ENCODE measurements around the gene OLFML2B. TPM values are rescaled to one million over a fixed set of nuclear protein-coding genes. Genes with fewer than 3 reads are reported as not detected.

Gene OLFML2B
- total and polyA plus RNA-seq, 2 experiments from 2014 or later, result 1.2 to 2.9 TPM

DNA sequence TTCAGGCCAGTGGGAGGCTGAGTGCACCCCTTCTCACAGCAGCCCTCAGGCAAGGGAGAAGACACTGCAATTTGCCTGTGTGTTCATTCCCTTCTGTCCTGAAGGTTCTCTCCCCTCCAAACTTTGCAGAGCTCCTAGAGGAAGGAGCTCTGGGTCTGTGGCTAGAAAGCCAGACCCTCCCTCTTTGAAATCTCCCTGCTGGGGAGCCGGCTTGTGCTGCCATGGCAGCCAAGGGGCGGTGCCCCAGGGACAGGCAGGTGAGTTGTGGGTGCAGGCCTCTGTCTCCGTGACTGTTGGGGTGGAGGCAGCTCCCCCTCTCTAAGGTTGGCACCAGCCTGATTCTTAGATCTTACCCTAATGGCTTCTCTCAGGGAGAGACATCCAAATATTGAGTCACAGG is 53.0 kb downstream of the OLFML2B start:
- Histone ChIP-seq H3K9me2 (replicated peaks; ENCODE audit: insufficient read depth) (no peaks in the 10 kb centered on the region), H3K4me2 (no peak overlapping the region), H3K79me2 (no peaks in the 10 kb centered on the region), H3K27me3 (no peaks in the 10 kb centered on the region), H2AFZ (no peak overlapping the region), H3K9me3 (ENCODE audit: low read depth) (no peaks in the 10 kb centered on the region), H3K4me3 (no peak overlapping the region), H3K36me3 (replicated peaks; ENCODE audit: insufficient read depth, low read depth) (no peaks in the 10 kb centered on the region), H3K4me1 (ENCODE audit: insufficient read depth) (no peaks in the 10 kb centered on the region), H4K20me1 (ENCODE audit: insufficient read depth, poor library complexity, severe bottlenecking) (no peaks in the 10 kb centered on the region), H3K27ac (no peak overlapping the region)
- DNase-seq (ENCODE audit: low spot score), result no peak
- TF ChIP-seq EZH2phosphoT487 (IDR thresholded peaks at IDR 0.05; ENCODE audit: low read depth, severe bottlenecking, unreplicated experiment) (no peak), EZH2 (IDR thresholded peaks at IDR 0.05; ENCODE audit: borderline replicate concordance) (no peak)
- TF ChIP-seq, protein P1, sequence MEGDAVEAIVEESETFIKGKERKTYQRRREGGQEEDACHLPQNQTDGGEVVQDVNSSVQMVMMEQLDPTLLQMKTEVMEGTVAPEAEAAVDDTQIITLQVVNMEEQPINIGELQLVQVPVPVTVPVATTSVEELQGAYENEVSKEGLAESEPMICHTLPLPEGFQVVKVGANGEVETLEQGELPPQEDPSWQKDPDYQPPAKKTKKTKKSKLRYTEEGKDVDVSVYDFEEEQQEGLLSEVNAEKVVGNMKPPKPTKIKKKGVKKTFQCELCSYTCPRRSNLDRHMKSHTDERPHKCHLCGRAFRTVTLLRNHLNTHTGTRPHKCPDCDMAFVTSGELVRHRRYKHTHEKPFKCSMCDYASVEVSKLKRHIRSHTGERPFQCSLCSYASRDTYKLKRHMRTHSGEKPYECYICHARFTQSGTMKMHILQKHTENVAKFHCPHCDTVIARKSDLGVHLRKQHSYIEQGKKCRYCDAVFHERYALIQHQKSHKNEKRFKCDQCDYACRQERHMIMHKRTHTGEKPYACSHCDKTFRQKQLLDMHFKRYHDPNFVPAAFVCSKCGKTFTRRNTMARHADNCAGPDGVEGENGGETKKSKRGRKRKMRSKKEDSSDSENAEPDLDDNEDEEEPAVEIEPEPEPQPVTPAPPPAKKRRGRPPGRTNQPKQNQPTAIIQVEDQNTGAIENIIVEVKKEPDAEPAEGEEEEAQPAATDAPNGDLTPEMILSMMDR (IDR thresholded peaks at IDR 0.05; ENCODE audit: poor library complexity), result no peak
- WGBS (ENCODE audit: low lambda C conversion rate, missing lambda C conversion rate), result 62% methylated on average over 3 of the region's 3 CpGs

- Histone ChIP-seq H3K9me3 (ENCODE audit: low read depth) (no peaks in the 10 kb centered on the region), H2AFZ (no peak overlapping the region), H3K27me3 (no peaks in the 10 kb centered on the region), H3K9me2 (replicated peaks; ENCODE audit: insufficient read depth) (no peaks in the 10 kb centered on the region), H3K36me3 (replicated peaks; ENCODE audit: insufficient read depth, low read depth) (no peaks in the 10 kb centered on the region), H3K4me2 (no peak overlapping the region), H3K4me3 (no peak overlapping the region), H3K79me2 (no peaks in the 10 kb centered on the region), H3K4me1 (ENCODE audit: insufficient read depth) (no peaks in the 10 kb centered on the region), H3K27ac (no peak overlapping the region), H4K20me1 (ENCODE audit: insufficient read depth, poor library complexity, severe bottlenecking) (no peaks in the 10 kb centered on the region)
- 74% methylated on average over 6 of the region's 6 CpGs for WGBS (ENCODE audit: low lambda C conversion rate, missing lambda C conversion rate)
- TF ChIP-seq EZH2 (IDR thresholded peaks at IDR 0.05; ENCODE audit: borderline replicate concordance) (no peak), EZH2phosphoT487 (IDR thresholded peaks at IDR 0.05; ENCODE audit: low read depth, severe bottlenecking, unreplicated experiment) (no peak)
- TF ChIP-seq, protein P1 (IDR thresholded peaks at IDR 0.05; ENCODE audit: poor library complexity), result no peak
- no peak for DNase-seq (ENCODE audit: low spot score)
These were observed 53.6 kb downstream of the OLFML2B start for GRCh38 chr1:161970036-161970435.

DNA sequence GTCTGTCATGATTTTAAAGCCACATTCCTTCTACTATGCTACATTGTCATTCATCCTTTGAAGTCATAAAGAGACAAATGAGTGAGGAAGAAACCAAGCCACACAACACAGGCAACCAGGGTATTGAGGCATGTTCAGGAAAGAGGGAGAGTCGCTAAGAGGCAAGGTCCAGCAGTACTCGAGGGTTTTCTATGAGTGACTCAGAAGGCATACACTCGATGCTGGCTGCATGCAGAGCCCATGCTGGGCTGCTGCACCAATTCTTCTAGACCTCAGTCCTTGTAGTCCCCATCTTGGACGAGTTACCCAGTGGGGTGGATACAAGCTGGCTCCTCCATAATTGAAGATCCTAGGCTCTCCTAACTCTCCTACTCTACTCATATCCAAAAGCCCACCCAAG is 57.6 kb downstream of the OLFML2B start:
- Histone ChIP-seq H3K9me2 (replicated peaks; ENCODE audit: insufficient read depth) (no peaks in the 10 kb centered on the region), H3K36me3 (replicated peaks; ENCODE audit: insufficient read depth, low read depth) (no peaks in the 10 kb centered on the region), H4K20me1 (ENCODE audit: insufficient read depth, poor library complexity, severe bottlenecking) (no peaks in the 10 kb centered on the region), H3K27me3 (no peaks in the 10 kb centered on the region), H2AFZ (no peak overlapping the region), H3K9me3 (ENCODE audit: low read depth) (no peaks in the 10 kb centered on the region), H3K79me2 (no peaks in the 10 kb centered on the region), H3K27ac (no peak overlapping the region), H3K4me1 (ENCODE audit: insufficient read depth) (no peaks in the 10 kb centered on the region), H3K4me2 (no peak overlapping the region), H3K4me3 (no peak overlapping the region)
- no peak for DNase-seq (ENCODE audit: low spot score)
- TF ChIP-seq EZH2phosphoT487 (IDR thresholded peaks at IDR 0.05; ENCODE audit: low read depth, severe bottlenecking, unreplicated experiment) (no peak), EZH2 (IDR thresholded peaks at IDR 0.05; ENCODE audit: borderline replicate concordance) (no peak)
- TF ChIP-seq, protein P1 (IDR thresholded peaks at IDR 0.05; ENCODE audit: poor library complexity), result no peak
- 92% methylated on average over 4 of the region's 4 CpGs for WGBS (ENCODE audit: low lambda C conversion rate, missing lambda C conversion rate)

Data from hepatocyte (in vitro differentiated cells).